Measurements from ENCODE around the gene ATP8A1. TPM values are rescaled to one million over a fixed set of nuclear protein-coding genes. Genes with fewer than 3 reads are reported as not detected.
A peak's percentile ranks its signal among the peaks of the same experiment; 100 is the strongest.

ATP8A1 gene
- total and polyA plus RNA-seq, 4 donors = 0.38 to 13.2 (median 6.7) TPM

DNA sequence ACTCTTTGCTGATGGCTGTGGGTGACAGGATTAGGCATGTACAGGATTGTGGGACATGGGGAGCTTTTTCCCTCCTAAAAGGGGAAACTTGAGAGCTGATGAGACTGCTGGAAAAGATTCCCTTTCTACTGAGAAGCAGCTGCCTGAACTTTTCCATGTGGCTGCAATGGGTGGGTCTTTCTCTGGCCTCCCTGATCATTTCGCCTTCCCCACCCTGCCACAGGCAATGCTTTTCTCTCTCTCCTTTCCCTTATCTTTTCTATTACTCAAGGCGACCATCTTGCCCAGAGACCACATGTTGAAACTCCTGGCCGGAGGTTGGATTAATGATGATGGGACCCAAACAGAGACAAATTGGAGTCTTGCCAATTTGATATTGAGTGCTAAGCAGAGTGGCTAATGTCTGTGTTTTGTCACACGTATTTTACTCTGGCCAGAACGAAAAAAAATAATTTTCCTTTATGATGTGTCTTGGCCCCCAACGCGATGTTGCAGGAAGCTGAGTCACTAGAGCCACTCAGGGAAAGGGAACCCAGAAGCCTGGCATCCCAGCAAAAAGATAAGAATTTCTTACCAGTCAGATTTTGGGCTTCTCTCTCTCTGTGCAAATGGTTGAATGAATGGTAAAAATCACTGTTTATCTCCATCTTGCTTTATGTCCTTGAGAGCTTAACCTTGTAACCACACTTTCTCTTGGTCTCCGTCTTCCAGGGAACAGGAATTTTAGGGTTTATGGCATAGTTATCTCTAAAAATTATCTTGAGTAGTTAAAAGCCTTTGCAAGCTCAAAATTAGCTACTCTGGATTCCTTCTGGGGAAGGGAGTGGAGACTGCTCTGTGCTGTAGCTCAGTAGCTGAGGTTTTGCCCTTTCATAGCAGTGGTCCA lies 19.4 kb upstream of the ATP8A1 start:
- intact Hi-C loops (cut with DNase I) = no loop called here
- Histone ChIP-seq H3K9me3 (ENCODE audit: control insufficient read depth, low read length) (no peaks in the 10 kb centered on the region), H3K27ac (ENCODE audit: low read depth in 1 of 2, low read length in 2 of 2) (no peak overlapping the region), H3K36me3 (ENCODE audit: control insufficient read depth in 1 of 2, insufficient read depth in 2 of 2, low read length in 1 of 2) (no peaks in the 10 kb centered on the region), H3K4me3 (ENCODE audit: low read length in 2 of 2) (no peak overlapping the region), H3K4me1 (ENCODE audit: control insufficient read depth in 1 of 2, insufficient read depth in 2 of 2, low read length in 2 of 2) (peaks cover 0 to 5% of the 10 kb centered on the region in 2 donors), H3K27me3 (ENCODE audit: control insufficient read depth in 1 of 2, insufficient read depth in 2 of 2, low read length in 1 of 2) (no peaks in the 10 kb centered on the region)
- ATAC-seq (ENCODE audit: low FRiP score) (no peak), DNase-seq (no peak)
- 53 to 64% methylated on average over 8 of the region's 8 CpGs for WGBS, 2 donors

DNA sequence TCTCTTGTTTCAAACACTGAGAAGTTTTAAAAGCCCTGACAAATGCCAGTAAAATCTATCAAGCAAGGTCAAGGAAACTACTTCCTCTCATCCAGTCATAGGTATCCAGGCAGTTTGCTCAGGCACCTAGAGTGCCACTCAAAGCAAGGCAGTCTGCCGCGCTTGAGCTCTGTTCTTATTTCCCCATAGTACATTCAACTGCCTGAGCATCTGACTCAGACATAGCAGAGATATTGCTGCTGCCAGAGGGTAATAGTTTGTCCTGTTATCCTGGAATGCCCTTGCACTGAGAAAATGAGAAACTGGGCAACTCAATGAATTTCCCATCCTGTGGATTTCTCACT lies 16.1 kb upstream of the ATP8A1 start:
- no peak overlapping the region for H3K4me3 ChIP-seq (ENCODE audit: low read length in 2 of 2)
- peak; percentile 57 for ATAC-seq (ENCODE audit: low FRiP score)
- 0 to 3% methylated on average over 2 of the region's 2 CpGs for WGBS, 2 donors

GRCh38 chr4:42672359-42673081 lies 15.6 kb upstream of the ATP8A1 start:
- no peak for DNase-seq
- H3K4me3 ChIP-seq (ENCODE audit: low read length in 2 of 2) = no peak overlapping the region
- WGBS, 2 donors = 34 to 39% methylated on average over 2 of the region's 2 CpGs
- H3K27me3 ChIP-seq (ENCODE audit: control insufficient read depth in 1 of 2, insufficient read depth in 2 of 2, low read length in 1 of 2) = no peaks in the 10 kb centered on the region
- H3K36me3 ChIP-seq (ENCODE audit: control insufficient read depth in 1 of 2, insufficient read depth in 2 of 2, low read length in 1 of 2) = no peaks in the 10 kb centered on the region
- H3K9me3 ChIP-seq (ENCODE audit: control insufficient read depth, low read length) = no peaks in the 10 kb centered on the region
- ATAC-seq (ENCODE audit: low FRiP score) = peak; percentile 22
- intact Hi-C loops (cut with DNase I) = no loop called here
- H3K27ac ChIP-seq (ENCODE audit: low read depth in 1 of 2, low read length in 2 of 2) = no peak overlapping the region
- peaks cover 0 to 5% of the 10 kb centered on the region in 2 donors for H3K4me1 ChIP-seq (ENCODE audit: control insufficient read depth in 1 of 2, insufficient read depth in 2 of 2, low read length in 2 of 2)

More for the DNA sequence above, 16.1 kb upstream of the ATP8A1 start:
- peak in 1 of 2 donors; percentile 66 for DNase-seq
- no peak overlapping the region for H3K27ac ChIP-seq (ENCODE audit: low read depth in 1 of 2, low read length in 2 of 2)
- H3K36me3 ChIP-seq (ENCODE audit: control insufficient read depth in 1 of 2, insufficient read depth in 2 of 2, low read length in 1 of 2) = no peaks in the 10 kb centered on the region
- H3K27me3 ChIP-seq (ENCODE audit: control insufficient read depth in 1 of 2, insufficient read depth in 2 of 2, low read length in 1 of 2) = no peaks in the 10 kb centered on the region
- H3K4me1 ChIP-seq (ENCODE audit: control insufficient read depth in 1 of 2, insufficient read depth in 2 of 2, low read length in 2 of 2) = peaks cover 0 to 5% of the 10 kb centered on the region in 2 donors
- no peaks in the 10 kb centered on the region for H3K9me3 ChIP-seq (ENCODE audit: control insufficient read depth, low read length)
- intact Hi-C loops (cut with DNase I) = no loop called here

GRCh38 chr4:42671431-42672194 lies 14.7 kb upstream of the ATP8A1 start:
- Histone ChIP-seq H3K27me3 (ENCODE audit: control insufficient read depth in 1 of 2, insufficient read depth in 2 of 2, low read length in 1 of 2) (no peaks in the 10 kb centered on the region), H3K27ac (ENCODE audit: low read depth in 1 of 2, low read length in 2 of 2) (no peak overlapping the region), H3K4me3 (ENCODE audit: low read length in 2 of 2) (no peak overlapping the region), H3K4me1 (ENCODE audit: control insufficient read depth in 1 of 2, insufficient read depth in 2 of 2, low read length in 2 of 2) (peaks cover 0 to 5% of the 10 kb centered on the region in 2 donors), H3K9me3 (ENCODE audit: control insufficient read depth, low read length) (no peaks in the 10 kb centered on the region), H3K36me3 (ENCODE audit: control insufficient read depth in 1 of 2, insufficient read depth in 2 of 2, low read length in 1 of 2) (no peaks in the 10 kb centered on the region)
- DNase-seq (no peak), ATAC-seq (ENCODE audit: low FRiP score) (no peak)
- intact Hi-C loops (cut with DNase I) = no loop called here
- WGBS, 2 donors = 59 to 71% methylated on average over 4 of the region's 4 CpGs

GRCh38 chr4:42658261-42658660 lies 1.4 kb upstream of the ATP8A1 start:
- no peaks in the 10 kb centered on the region for H3K9me3 ChIP-seq (ENCODE audit: control insufficient read depth, low read length)
- no peak for ATAC-seq (ENCODE audit: low FRiP score)
- H3K36me3 ChIP-seq (ENCODE audit: control insufficient read depth in 1 of 2, insufficient read depth in 2 of 2, low read length in 1 of 2) = no peaks in the 10 kb centered on the region
- WGBS, 2 donors = 79 to 82% methylated on average over 2 of the region's 2 CpGs
- DNase-seq = no peak
- no peak overlapping the region for H3K27ac ChIP-seq (ENCODE audit: low read depth in 1 of 2, low read length in 2 of 2)
- H3K4me3 ChIP-seq (ENCODE audit: low read length in 2 of 2) = no peak overlapping the region
- H3K27me3 ChIP-seq (ENCODE audit: control insufficient read depth in 1 of 2, insufficient read depth in 2 of 2, low read length in 1 of 2) = no peaks in the 10 kb centered on the region
- H3K4me1 ChIP-seq (ENCODE audit: control insufficient read depth in 1 of 2, insufficient read depth in 2 of 2, low read length in 2 of 2) = no peaks in the 10 kb centered on the region
- intact Hi-C loops (cut with DNase I) = no loop called here

- ATAC-seq (ENCODE audit: low FRiP score) = no peak
Observed at GRCh38 chr4:42656679-42656943, 294 bp downstream of the ATP8A1 start.

GRCh38 chr4:42655921-42656678 lies 805 bp downstream of the ATP8A1 start:
- Histone ChIP-seq H3K9me3 (ENCODE audit: control insufficient read depth, low read length) (peaks cover 3% of the 10 kb centered on the region), H3K36me3 (ENCODE audit: control insufficient read depth in 1 of 2, insufficient read depth in 2 of 2, low read length in 1 of 2) (no peaks in the 10 kb centered on the region), H3K27me3 (ENCODE audit: control insufficient read depth in 1 of 2, insufficient read depth in 2 of 2, low read length in 1 of 2) (no peaks in the 10 kb centered on the region), H3K4me3 (ENCODE audit: low read length in 2 of 2) (peak overlapping the region; percentile 75 to 78), H3K27ac (ENCODE audit: low read depth in 1 of 2, low read length in 2 of 2) (peak overlapping the region in 1 of 2 donors; percentile 9), H3K4me1 (ENCODE audit: control insufficient read depth in 1 of 2, insufficient read depth in 2 of 2, low read length in 2 of 2) (no peaks in the 10 kb centered on the region)
- WGBS, 2 donors = 1% methylated on average over 38 to 39 of the region's 39 CpGs
- intact Hi-C loops (cut with DNase I) = no loop called here
- peak; percentile 64 to 81 for DNase-seq
- peak; percentile 45 for ATAC-seq (ENCODE audit: low FRiP score)

More at GRCh38 chr4:42656679-42656943, 294 bp downstream of the ATP8A1 start:
- H3K4me3 ChIP-seq (ENCODE audit: low read length in 2 of 2) = peak overlapping the region; percentile 75 to 78
- H3K36me3 ChIP-seq (ENCODE audit: control insufficient read depth in 1 of 2, insufficient read depth in 2 of 2, low read length in 1 of 2) = no peaks in the 10 kb centered on the region
- no peaks in the 10 kb centered on the region for H3K4me1 ChIP-seq (ENCODE audit: control insufficient read depth in 1 of 2, insufficient read depth in 2 of 2, low read length in 2 of 2)
- H3K27ac ChIP-seq (ENCODE audit: low read depth in 1 of 2, low read length in 2 of 2) = peak overlapping the region in 1 of 2 donors; percentile 9
- peaks cover under 1% of the 10 kb centered on the region for H3K9me3 ChIP-seq (ENCODE audit: control insufficient read depth, low read length)
- 0% methylated on average over 22 to 31 of the region's 31 CpGs for WGBS, 2 donors
- no peak for DNase-seq
- intact Hi-C loops (cut with DNase I) = no loop called here
- H3K27me3 ChIP-seq (ENCODE audit: control insufficient read depth in 1 of 2, insufficient read depth in 2 of 2, low read length in 1 of 2) = no peaks in the 10 kb centered on the region

DNA sequence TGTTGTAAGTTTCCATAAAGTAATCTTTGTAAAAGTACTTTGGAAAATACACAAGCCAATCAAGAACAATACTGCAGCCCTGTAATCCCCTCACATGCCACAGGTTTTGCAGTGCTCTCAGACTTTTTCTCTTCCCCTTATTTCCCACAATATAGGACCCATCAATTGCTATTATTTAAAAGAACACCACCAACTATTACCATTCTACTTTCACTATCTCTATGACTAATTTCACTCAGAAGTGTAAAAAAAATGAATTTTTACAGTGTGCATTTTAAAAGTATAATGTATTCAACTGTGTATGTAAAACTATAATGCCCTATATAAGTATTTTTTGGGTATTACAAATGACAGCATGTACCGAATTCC lies 1.7 kb downstream of the ATP8A1 start:
- WGBS, 2 donors = 92 to 95% methylated on average over 1 of the region's 1 CpG
- H3K27ac ChIP-seq (ENCODE audit: low read depth in 1 of 2, low read length in 2 of 2) = no peak overlapping the region

More for the DNA sequence above, 1.7 kb downstream of the ATP8A1 start:
- ATAC-seq (ENCODE audit: low FRiP score) (no peak), DNase-seq (no peak)
- Histone ChIP-seq H3K9me3 (ENCODE audit: control insufficient read depth, low read length) (peaks cover 3% of the 10 kb centered on the region), H3K27me3 (ENCODE audit: control insufficient read depth in 1 of 2, insufficient read depth in 2 of 2, low read length in 1 of 2) (no peaks in the 10 kb centered on the region), H3K4me3 (ENCODE audit: low read length in 2 of 2) (no peak overlapping the region), H3K36me3 (ENCODE audit: control insufficient read depth in 1 of 2, insufficient read depth in 2 of 2, low read length in 1 of 2) (no peaks in the 10 kb centered on the region), H3K4me1 (ENCODE audit: control insufficient read depth in 1 of 2, insufficient read depth in 2 of 2, low read length in 2 of 2) (no peaks in the 10 kb centered on the region)
- intact Hi-C loops (cut with DNase I) = no loop called here
